IMR-90 (cell line): Measurements from ENCODE around the gene RBM8A.

ENCODE experiments used
- BHLHE40 ChIP-seq: fragments of 150-350 bp; IDR thresholded peaks from 2 replicates; pipeline ENCODE4 v1.6.1; 2016; ENCODE audit warnings: mild to moderate bottlenecking, low read depth, low read length
- CEBPB ChIP-seq: IDR thresholded peaks from 2 replicates; pipeline ENCODE4 v1.6.1; 2012; ENCODE audit warnings: low read depth, low read length, improper control_type of control experiment
- CTCF ChIP-seq: conservative IDR thresholded peaks from 2 replicates; pipeline ENCODE4 v1.5.1; 2012; ENCODE audit warnings: mild to moderate bottlenecking, low read depth, low read length, improper control_type of control experiment
- MAZ ChIP-seq: IDR thresholded peaks from 2 replicates; pipeline ENCODE4 v1.6.1; 2012; ENCODE audit warnings: low read depth, mild to moderate bottlenecking, low read length, improper control_type of control experiment, moderate library complexity, borderline replicate concordance
- POLR2A ChIP-seq: IDR thresholded peaks from 2 replicates; pipeline ENCODE4 v1.6.1; 2012; ENCODE audit warnings: mild to moderate bottlenecking, low read depth, low read length

GRCh38 chr1:145959957-145960467 is 32.7 kb upstream of the RBM8A start:
- TF ChIP-seq BHLHE40 (no peak), POLR2A (no peak), CTCF (no peak), CEBPB (no peak), MAZ (no peak)
